Measurements from ENCODE around the gene INAVA. TPM values are rescaled to one million over a fixed set of nuclear protein-coding genes. Genes with fewer than 3 reads are reported as not detected.

The INAVA gene
- total and polyA plus RNA-seq, 2 experiments from 2014 or later = 25.3 to 43.9 TPM

GRCh38 chr1:200845360-200845759 is 49.3 kb upstream of the INAVA start (continued):
- TF ChIP-seq ZNF462 (CRISPR knock-in tag; IDR thresholded peaks at IDR 0.05) = no peak
- TF ChIP-seq, protein P1, sequence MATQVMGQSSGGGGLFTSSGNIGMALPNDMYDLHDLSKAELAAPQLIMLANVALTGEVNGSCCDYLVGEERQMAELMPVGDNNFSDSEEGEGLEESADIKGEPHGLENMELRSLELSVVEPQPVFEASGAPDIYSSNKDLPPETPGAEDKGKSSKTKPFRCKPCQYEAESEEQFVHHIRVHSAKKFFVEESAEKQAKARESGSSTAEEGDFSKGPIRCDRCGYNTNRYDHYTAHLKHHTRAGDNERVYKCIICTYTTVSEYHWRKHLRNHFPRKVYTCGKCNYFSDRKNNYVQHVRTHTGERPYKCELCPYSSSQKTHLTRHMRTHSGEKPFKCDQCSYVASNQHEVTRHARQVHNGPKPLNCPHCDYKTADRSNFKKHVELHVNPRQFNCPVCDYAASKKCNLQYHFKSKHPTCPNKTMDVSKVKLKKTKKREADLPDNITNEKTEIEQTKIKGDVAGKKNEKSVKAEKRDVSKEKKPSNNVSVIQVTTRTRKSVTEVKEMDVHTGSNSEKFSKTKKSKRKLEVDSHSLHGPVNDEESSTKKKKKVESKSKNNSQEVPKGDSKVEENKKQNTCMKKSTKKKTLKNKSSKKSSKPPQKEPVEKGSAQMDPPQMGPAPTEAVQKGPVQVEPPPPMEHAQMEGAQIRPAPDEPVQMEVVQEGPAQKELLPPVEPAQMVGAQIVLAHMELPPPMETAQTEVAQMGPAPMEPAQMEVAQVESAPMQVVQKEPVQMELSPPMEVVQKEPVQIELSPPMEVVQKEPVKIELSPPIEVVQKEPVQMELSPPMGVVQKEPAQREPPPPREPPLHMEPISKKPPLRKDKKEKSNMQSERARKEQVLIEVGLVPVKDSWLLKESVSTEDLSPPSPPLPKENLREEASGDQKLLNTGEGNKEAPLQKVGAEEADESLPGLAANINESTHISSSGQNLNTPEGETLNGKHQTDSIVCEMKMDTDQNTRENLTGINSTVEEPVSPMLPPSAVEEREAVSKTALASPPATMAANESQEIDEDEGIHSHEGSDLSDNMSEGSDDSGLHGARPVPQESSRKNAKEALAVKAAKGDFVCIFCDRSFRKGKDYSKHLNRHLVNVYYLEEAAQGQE (IDR thresholded peaks at IDR 0.05; ENCODE audit: unreplicated experiment) = no peak

- DNase-seq (ENCODE audit: low spot score) (no peak), ATAC-seq (no peak)
- no peak overlapping the region for H2AFZ ChIP-seq
- H3K4me1 ChIP-seq (ENCODE audit: insufficient read depth) = 0 out of 2 replicates have a peak, but pooled peaks cover 5% of the 10 kb centered on the region
- H3K27ac ChIP-seq (ENCODE audit: low read depth) = no peak overlapping the region
- Mint-ChIP-seq H3K4me1 (peaks cover 8% of the 10 kb centered on the region; the same call in 2 of the 3 replicates), H3K36me3 (ENCODE audit: low read depth) (peaks cover 28% of the 10 kb centered on the region), H3K27ac (peak overlapping the region; percentile 58; the same call in 1 of the 2 replicates), H3K9me3 (no peaks in the 10 kb centered on the region), H3K4me3 (no peak overlapping the region), H3K27me3 (ENCODE audit: insufficient read depth, low read depth, poor library complexity) (no peaks in the 10 kb centered on the region)
- no peaks in the 10 kb centered on the region for H3K79me2 ChIP-seq (replicated peaks; ENCODE audit: insufficient read depth)
- H4K20me1 ChIP-seq (replicated peaks; ENCODE audit: insufficient read depth) = no peaks in the 10 kb centered on the region
- H3K4me3 ChIP-seq = no peak overlapping the region
- no peaks in the 10 kb centered on the region for H3K9me2 ChIP-seq (ENCODE audit: insufficient read depth)
- no peaks in the 10 kb centered on the region for H3K27me3 ChIP-seq (ENCODE audit: insufficient read depth)
- H3K36me3 ChIP-seq (ENCODE audit: insufficient read depth) = peaks cover 11% of the 10 kb centered on the region; the same call in 1 of the 2 replicates
- no peak overlapping the region for H3K4me2 ChIP-seq
- no peaks in the 10 kb centered on the region for H3F3A ChIP-seq (replicated peaks; ENCODE audit: low read depth)
- TF ChIP-seq NANOG (IDR thresholded peaks at IDR 0.05; ENCODE audit: borderline replicate concordance) (no peak), STAT1 (IDR thresholded peaks at IDR 0.05; ENCODE audit: unreplicated experiment) (no peak), CREB1 (CRISPR knock-in tag; IDR thresholded peaks at IDR 0.05; ENCODE audit: low read depth) (no peak), ETS1 (IDR thresholded peaks at IDR 0.05) (no peak), EZH2 (IDR thresholded peaks at IDR 0.05; ENCODE audit: low read depth, unreplicated experiment) (no peak)
- TF ChIP-seq, protein P1 (IDR thresholded peaks at IDR 0.05; ENCODE audit: unreplicated experiment) = no peak
- TF ChIP-seq, protein P2, sequence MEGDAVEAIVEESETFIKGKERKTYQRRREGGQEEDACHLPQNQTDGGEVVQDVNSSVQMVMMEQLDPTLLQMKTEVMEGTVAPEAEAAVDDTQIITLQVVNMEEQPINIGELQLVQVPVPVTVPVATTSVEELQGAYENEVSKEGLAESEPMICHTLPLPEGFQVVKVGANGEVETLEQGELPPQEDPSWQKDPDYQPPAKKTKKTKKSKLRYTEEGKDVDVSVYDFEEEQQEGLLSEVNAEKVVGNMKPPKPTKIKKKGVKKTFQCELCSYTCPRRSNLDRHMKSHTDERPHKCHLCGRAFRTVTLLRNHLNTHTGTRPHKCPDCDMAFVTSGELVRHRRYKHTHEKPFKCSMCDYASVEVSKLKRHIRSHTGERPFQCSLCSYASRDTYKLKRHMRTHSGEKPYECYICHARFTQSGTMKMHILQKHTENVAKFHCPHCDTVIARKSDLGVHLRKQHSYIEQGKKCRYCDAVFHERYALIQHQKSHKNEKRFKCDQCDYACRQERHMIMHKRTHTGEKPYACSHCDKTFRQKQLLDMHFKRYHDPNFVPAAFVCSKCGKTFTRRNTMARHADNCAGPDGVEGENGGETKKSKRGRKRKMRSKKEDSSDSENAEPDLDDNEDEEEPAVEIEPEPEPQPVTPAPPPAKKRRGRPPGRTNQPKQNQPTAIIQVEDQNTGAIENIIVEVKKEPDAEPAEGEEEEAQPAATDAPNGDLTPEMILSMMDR (conservative IDR thresholded peaks at IDR 0.05; ENCODE audit: low read depth in 2 of 2) = no peak
These were observed 48.3 kb upstream of the INAVA start for GRCh38 chr1:200846398-200846797.
